Coronary artery (tissue), 2 donors: Measurements from ENCODE around the gene UNC45A.
"Not testable (repeated sequence)": the region's sequence is repeated elsewhere in the genome, so short reads cannot be mapped to it uniquely, and the experiment has no call there.

Source experiments
- DNase-seq: peaks from one replicate; pipeline ENCODE4 v3.0.0-alpha.2; 2017; ENCODE audit warnings: low spot score
- H3K27ac ChIP-seq, 2 donors: fragments of 200-600 bp; sonication (generic); one replicate each; pipeline ENCODE4 v1.5.1; 2016 to 2019
- H3K4me3 ChIP-seq: fragments of 200-600 bp; sonication (generic); 2 replicates; pipeline ENCODE4 v1.5.1; 2016; ENCODE audit warnings: mild to moderate bottlenecking, moderate library complexity
- CTCF ChIP-seq: fragments of 200-600 bp; sonication (generic); IDR thresholded peaks from one replicate; pipeline ENCODE4 v1.5.1; 2019; ENCODE audit warnings: antibody characterized with exemption

UNC45A gene

GRCh38 chr15:90895571-90896117 lies 39.4 kb upstream of the UNC45A start:
- DNase-seq, result no peak
- Histone ChIP-seq H3K27ac (no peak overlapping the region), H3K4me3 (no peak overlapping the region)
- no peak for TF ChIP-seq CTCF

- H3K4me3 ChIP-seq, H3K27ac ChIP-seq, DNase-seq: not testable (repeated sequence)
Observed at GRCh38 chr15:90897131-90897655, 37.9 kb upstream of the UNC45A start.

DNA sequence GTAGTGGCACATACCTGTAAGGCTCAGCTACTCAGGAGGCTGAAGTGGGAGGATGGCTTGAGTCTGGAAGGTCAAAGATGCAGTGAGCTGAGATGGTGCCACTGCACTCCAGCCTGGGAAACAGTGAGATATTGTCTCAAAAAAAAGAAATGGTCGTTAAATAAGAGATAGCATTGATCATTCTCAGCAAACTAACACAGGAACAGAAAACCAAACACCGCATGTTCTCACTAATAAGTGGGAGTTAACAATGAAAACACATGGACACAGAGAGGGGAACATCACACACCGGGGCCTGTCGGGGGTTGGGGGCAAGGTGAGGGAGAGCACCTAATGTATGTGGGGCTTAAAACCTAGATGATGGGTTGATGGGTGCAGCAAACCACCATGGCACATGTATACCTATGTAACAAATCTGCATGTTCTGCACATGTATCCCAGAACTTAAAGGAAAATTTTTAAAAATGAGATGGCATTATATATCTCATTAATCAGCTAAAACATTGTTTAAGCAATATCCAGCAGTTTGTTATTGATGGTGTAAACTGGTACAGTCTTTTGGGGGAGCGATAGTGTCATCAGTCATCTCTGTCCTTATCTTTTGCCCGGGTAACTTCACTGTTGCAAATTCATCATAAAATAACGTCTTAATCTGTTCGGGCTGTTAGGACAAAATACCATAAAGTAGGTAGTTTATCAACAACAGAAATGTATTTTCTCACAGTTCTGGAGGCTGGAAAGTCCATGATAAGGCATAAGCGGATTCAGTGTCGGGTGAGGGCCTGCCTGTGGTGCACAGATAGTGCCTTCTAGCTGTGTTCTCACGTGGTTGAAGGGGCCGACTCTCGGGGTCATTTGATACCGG lies 33.7 kb upstream of the UNC45A start:
- peak overlapping the region; percentile 87 to 96 for H3K27ac ChIP-seq
- DNase-seq, result no peak

DNA sequence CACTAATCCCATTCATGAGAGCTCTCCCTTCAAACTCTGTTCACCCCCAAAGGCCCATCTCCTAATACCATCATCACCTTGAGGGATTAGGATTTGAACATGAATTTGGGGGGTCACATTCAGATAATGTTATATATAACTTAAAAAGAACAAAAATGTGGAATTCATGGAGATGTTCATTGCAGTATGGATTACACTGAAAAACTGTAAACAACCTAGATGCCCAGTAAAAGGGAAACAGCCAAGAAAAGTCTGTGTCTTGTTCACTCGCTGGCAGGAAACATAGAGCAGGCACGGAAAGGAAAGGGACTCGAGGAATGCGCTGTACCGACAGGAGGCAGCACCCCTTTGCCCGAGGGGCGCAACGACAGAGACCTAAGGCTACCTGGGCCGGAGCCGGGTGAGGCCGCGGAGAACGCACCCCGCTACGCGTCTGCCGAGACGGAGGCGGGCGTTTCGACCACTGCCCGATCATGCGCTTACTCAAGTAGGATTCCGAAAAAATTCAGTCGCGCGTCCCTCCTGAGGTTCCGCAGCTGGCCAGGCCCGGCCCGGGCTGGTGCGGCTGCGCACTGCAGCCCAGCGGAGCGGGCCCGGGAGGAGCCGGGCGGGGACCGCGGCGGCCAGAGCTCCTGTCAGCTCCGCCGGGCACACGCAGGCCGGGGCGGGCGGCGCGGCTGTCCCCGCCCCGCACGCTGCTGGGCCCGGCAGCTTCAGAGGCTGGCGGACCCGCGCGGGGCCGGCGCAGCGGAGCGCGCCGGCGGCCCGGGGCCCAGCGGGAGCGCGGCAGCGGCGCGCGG lies 32.8 kb upstream of the UNC45A start:
- DNase-seq, result peak; percentile 86
- H3K27ac ChIP-seq, result peak overlapping the region; percentile 87 to 96
- TF ChIP-seq CTCF, result peak; percentile 68
- peak overlapping the region; percentile 88 for H3K4me3 ChIP-seq

More for the DNA sequence above, 33.7 kb upstream of the UNC45A start:
- H3K4me3 ChIP-seq, result peak overlapping the region; percentile 88
- TF ChIP-seq CTCF, result no peak

DNA sequence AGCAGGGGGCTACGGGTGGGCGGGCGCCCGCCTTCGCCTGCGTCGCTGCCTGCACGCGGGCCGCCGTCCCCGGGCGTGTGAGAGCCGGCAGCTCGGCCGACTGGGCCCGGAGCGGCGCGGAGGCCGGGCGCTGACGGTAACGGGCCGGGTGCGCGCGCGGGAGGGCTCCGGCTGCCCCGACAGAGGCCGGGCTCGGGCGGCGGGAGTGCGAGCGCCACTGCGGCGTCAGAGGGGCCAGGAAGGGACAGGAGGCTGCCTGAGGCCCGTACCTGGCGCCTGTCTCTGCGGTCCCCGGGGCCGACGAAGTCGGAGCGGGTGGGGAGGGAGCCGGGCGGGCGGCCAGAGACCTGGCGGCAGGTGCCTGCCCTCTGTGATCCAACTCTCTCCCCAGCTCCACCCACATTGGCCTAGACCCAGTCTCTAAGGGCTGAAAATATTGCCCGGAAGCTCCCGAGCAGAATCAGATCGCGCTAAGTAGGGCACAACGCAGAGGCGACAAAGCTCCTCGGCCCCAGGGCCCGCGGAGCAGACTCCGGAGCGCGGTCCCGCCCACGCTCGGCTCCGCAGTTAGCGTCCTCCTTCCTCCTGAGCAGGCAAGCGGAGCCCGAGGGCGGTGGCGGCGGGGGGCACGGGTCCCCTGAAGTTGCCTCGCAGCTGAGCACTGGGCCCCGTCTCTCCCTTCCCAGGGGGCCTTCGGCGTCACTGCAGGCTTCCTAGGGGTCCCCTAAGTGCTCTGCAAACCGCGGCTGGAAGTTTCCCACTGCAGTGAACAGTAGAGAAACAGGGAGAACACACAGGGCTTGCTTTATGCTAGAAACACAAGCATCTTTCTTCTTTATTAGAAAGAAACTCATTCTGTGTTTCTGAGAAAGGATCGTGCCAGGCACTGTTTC lies 32.0 kb upstream of the UNC45A start, which contains the start of gene MAN2A2:
Gene MAN2A2 (plus strand): TSS at position 463 of the 893 bp plus-strand sequence. CDS start 906 bp downstream, outside the sequence.
- peak within 1 kb of the TSS; percentile 88 for H3K4me3 ChIP-seq
- TF ChIP-seq CTCF, result no peak
- peak within 1 kb of the TSS; percentile 87 to 96 for H3K27ac ChIP-seq
- DNase-seq, result no peak

DNA sequence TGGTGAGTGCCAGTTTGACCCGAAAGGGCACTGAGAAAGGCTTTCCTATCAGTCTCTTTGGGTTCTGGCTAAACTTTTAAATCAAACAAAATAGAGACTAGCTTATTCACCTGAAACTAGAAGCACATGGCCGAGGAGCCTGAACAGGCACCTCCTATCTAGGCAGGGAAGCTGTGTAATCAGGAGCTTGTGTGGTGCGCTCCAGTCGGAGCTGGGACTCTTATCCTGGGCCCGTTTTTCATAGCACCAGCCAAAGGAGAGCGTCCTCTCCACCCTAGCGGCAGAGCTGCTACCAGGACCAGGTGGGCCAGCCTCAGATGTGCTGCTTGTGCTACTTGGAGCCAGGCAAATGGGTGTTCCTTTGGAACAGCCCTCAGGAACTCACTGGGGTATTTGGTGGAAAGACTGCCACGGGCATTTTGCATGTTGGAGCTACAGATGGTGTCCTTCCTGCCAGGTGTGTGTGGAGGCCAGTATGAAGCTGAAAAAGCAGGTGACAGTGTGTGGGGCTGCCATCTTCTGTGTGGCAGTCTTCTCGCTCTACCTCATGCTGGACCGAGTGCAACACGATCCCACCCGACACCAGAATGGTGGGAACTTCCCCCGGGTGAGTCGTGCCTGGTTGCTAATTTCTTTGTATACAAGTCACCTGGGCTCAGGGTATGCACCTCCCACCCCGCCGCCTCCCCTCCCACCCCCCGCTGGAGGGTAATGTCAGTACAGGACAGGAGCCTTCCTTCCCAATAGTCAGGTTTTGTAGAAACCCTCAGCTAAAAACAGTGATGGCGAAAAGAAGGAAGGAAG lies 31.1 kb upstream of the UNC45A start:
- Histone ChIP-seq H3K27ac (peak overlapping the region; percentile 80 to 96), H3K4me3 (peak overlapping the region; percentile 88)
- no peak for TF ChIP-seq CTCF
- no peak for DNase-seq
